ENCODE measurements around the gene ARRDC5. TPM values are rescaled to one million over a fixed set of nuclear protein-coding genes. Genes with fewer than 3 reads are reported as not detected.

The ARRDC5 gene
- total and polyA plus RNA-seq, 11 donors, result 0.04 to 0.70 (median 0.43) TPM; not detected in 8

GRCh38 chr19:4909897-4910593 lies 7.3 kb upstream of the ARRDC5 start:
- Histone ChIP-seq H3K4me1 (peaks cover 4 to 52% (median 20%) of the 10 kb centered on the region in 12 donors), H3K27me3 (peaks cover 0 to 10% (median 0%) of the 10 kb centered on the region in 9 donors), H3K27ac (peak overlapping the region in 1 of 12 donors; percentile 80), H3K9me3 (no peaks in the 10 kb centered on the region), H3K4me3 (peak overlapping the region; percentile 32 to 93 (median 72)), H3K36me3 (no peaks in the 10 kb centered on the region)
- TF ChIP-seq CTCF (IDR thresholded peaks at IDR 0.05), result no peak
- TF ChIP-seq POLR2A (IDR thresholded peaks at IDR 0.05), result no peak
- intact Hi-C loops (cut with DNase I), result loop anchor here in 9 of 10 donors (1.0 to 5.0 kb wide), 9 partner anchors 37 to 103 kb away; no protein-coding TSS in a partner anchor
- ATAC-seq, result peak; percentile 89 to 98 (median 97)
- 0 to 1% (median 1%) methylated on average over 12 to 85 of the region's 85 CpGs for WGBS, 4 donors
- DNase-seq, result peak; percentile 92 to 96 (median 93)

- peaks cover 4 to 45% (median 20%) of the 10 kb centered on the region in 12 donors for H3K4me1 ChIP-seq
- H3K9me3 ChIP-seq, result no peaks in the 10 kb centered on the region
- ATAC-seq, result no peak
- intact Hi-C loops (cut with DNase I), result no loop called here
- no peak for DNase-seq
- TF ChIP-seq CTCF (IDR thresholded peaks at IDR 0.05) (no peak), POLR2A (IDR thresholded peaks at IDR 0.05) (no peak)
- H3K36me3 ChIP-seq, result no peaks in the 10 kb centered on the region
- WGBS, 4 donors, result 3 to 12% (median 5%) methylated on average over 20 to 89 of the region's 89 CpGs
- peaks cover 0 to 10% (median 0%) of the 10 kb centered on the region in 9 donors for H3K27me3 ChIP-seq
- H3K27ac ChIP-seq, result peak within 1 kb of the TSS in 1 of 12 donors; percentile 80
- H3K4me3 ChIP-seq, result peak within 1 kb of the TSS; percentile 32 to 93 (median 72)
Measured at GRCh38 chr19:4909156-4909896, 6.6 kb upstream of the ARRDC5 start, which contains the start of gene UHRF1. TSS of gene UHRF1 (plus strand) at chr19:4909501. CDS start at chr19:4910886, 1,385 bp downstream.

GRCh38 chr19:4908781-4909155 lies 6.1 kb upstream of the ARRDC5 start:
- TF ChIP-seq POLR2A (IDR thresholded peaks at IDR 0.05), result no peak
- TF ChIP-seq CTCF (IDR thresholded peaks at IDR 0.05), result no peak
- intact Hi-C loops (cut with DNase I), result no loop called here
- Histone ChIP-seq H3K36me3 (no peaks in the 10 kb centered on the region), H3K4me3 (no peak overlapping the region), H3K27me3 (peaks cover 0 to 10% (median 0%) of the 10 kb centered on the region in 9 donors), H3K27ac (no peak overlapping the region), H3K4me1 (peaks cover 4 to 39% (median 20%) of the 10 kb centered on the region in 12 donors), H3K9me3 (no peaks in the 10 kb centered on the region)
- ATAC-seq, result no peak
- 88 to 91% (median 90%) methylated on average over 15 of the region's 15 CpGs for WGBS, 4 donors
- DNase-seq, result no peak

- TF ChIP-seq POLR2A (IDR thresholded peaks at IDR 0.05) (no peak), CTCF (IDR thresholded peaks at IDR 0.05) (no peak)
- 79 to 86% (median 82%) methylated on average over 5 of the region's 5 CpGs for WGBS, 4 donors
- Histone ChIP-seq H3K4me3 (no peak overlapping the region), H3K9me3 (no peaks in the 10 kb centered on the region), H3K4me1 (peaks cover 4 to 35% (median 20%) of the 10 kb centered on the region in 12 donors), H3K36me3 (no peaks in the 10 kb centered on the region), H3K27ac (no peak overlapping the region), H3K27me3 (peaks cover 0 to 10% (median 0%) of the 10 kb centered on the region in 9 donors)
- intact Hi-C loops (cut with DNase I), result no loop called here
- no peak for DNase-seq
- no peak for ATAC-seq
Measured at GRCh38 chr19:4908360-4908759, 5.7 kb upstream of the ARRDC5 start.
